ENCODE data around the gene MTERF2. TPM values are rescaled to one million over a fixed set of nuclear protein-coding genes. Genes with fewer than 3 reads are reported as not detected.

MTERF2 gene
- polyA plus RNA-seq, 3 donors: 0.54 to 1.2 (median 0.73) TPM

DNA sequence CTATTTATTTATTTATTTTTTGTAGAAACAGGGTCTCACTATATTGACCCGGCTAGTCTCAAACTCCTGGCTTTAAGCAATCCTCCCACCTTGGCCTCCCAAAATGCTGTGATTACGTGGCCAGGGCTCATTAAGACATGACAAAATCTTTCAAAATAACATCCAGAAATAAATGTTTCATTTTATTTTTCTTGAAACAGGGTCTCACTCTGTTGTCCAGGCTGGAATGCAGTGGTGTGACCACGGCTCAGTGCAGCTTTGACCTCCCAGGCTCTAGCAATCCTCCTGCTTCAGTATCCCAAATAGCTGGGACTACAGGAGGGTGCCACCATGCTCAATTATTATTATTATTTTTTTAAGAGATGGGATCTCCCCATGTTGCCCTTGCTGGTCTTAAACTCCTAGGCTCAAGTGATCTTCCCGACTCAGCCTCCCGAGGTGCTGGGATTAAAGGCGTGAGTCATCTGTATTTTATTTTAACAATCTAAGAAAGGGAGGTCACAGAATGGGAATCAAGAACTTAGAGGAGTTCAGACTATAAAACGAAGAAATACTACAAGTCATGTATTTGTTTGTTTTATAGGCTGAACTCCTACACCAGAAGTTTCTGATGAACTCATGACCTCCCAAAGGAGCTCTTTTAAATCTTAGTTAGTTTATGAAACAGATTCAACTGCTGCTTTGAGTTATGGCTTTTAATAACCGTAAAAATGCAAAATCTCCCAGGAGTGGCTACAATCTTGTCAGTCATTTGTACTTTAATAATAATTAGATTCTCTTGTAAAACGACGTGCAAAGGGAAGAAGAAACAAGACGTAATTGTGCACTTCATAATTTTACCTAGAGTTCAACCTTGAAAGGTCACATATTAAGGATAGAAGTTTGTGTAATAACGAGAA lies 33.3 kb downstream of the MTERF2 start:
- H3K9me3 Mint-ChIP-seq: peaks cover 5 to 24% (median 16%) of the 10 kb centered on the region in 7 donors
- H3K4me2 ChIP-seq (replicated peaks; ENCODE audit: extremely low read depth, low read length, poor library complexity, severe bottlenecking): no peak overlapping the region
- WGBS (ENCODE audit: insufficient coverage): 100% methylated on average over 2 of the region's 12 CpGs

DNA sequence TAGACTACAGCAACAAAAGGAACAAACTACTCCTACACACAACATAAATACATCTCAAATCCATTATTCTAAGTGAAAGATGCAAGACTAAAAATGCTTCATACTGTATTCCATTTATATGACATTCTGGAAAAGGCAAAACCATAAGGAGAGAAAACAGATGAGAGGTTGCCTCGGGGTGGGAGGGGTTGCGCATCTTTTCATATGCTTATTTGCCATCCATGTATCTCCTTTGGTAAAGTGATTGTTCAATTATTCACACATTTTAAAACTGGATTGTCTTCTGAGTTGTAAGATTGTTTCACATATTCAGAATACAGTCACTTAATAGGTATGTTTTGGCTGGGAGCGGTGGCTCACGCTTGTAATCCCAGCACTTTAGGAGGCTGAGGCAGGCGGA lies 36.4 kb downstream of the MTERF2 start:
- no peak overlapping the region for H2AFZ ChIP-seq (ENCODE audit: insufficient read depth, low read depth, low read length, poor library complexity, severe bottlenecking)
- H3K9me3 Mint-ChIP-seq: peaks cover 17 to 51% (median 39%) of the 10 kb centered on the region in 7 donors
- H3K36me3 Mint-ChIP-seq: peaks cover 0 to 9% of the 10 kb centered on the region in 2 donors
- peaks cover 66 to 95% (median 76%) of the 10 kb centered on the region in 3 donors for H3K27me3 Mint-ChIP-seq (ENCODE audit: low read depth in 3 of 3)
- no peak overlapping the region for H3K9ac ChIP-seq (ENCODE audit: insufficient read depth, low read length, poor library complexity, severe bottlenecking)
- no peak overlapping the region for H3K27ac Mint-ChIP-seq
- no peaks in the 10 kb centered on the region for H3K79me2 ChIP-seq (ENCODE audit: insufficient read depth, low read length)
- no peak overlapping the region for H3K4me2 ChIP-seq (replicated peaks; ENCODE audit: extremely low read depth, low read length, poor library complexity, severe bottlenecking)
- H3K4me3 Mint-ChIP-seq: peak overlapping the region in 1 of 2 donors; percentile 71
- TF ChIP-seq CTCF (IDR thresholded peaks at IDR 0.05): no peak
- H3K27me3 ChIP-seq (ENCODE audit: control insufficient read depth in 2 of 2, insufficient read depth in 2 of 2, low read length in 2 of 2): peaks cover 58 to 87% of the 10 kb centered on the region in 2 donors
- intact Hi-C loops (cut with micrococcal nuclease): no loop called here
- H3K27ac ChIP-seq (ENCODE audit: low read depth in 1 of 2, low read length in 2 of 2): no peak overlapping the region
- no peak overlapping the region for H3K4me3 ChIP-seq (replicated peaks in 1 of 3; ENCODE audit: low read depth in 2 of 3, low read length in 3 of 3)
- H3K9me3 ChIP-seq (replicated peaks in 1 of 2; ENCODE audit: control insufficient read depth in 1 of 2, insufficient read depth in 1 of 2, low read length in 2 of 2): peaks cover 25 to 37% of the 10 kb centered on the region in 2 donors
- peaks cover 7% of the 10 kb centered on the region for H3K4me1 Mint-ChIP-seq
- peaks cover 3 to 9% of the 10 kb centered on the region in 2 donors for H3K4me1 ChIP-seq (ENCODE audit: control insufficient read depth in 1 of 2, insufficient read depth in 2 of 2, low read length in 2 of 2)
- no CpG with 5 or more reads among the region's 5 CpGs for WGBS (ENCODE audit: insufficient coverage)
- no peak for DNase-seq
- H3K36me3 ChIP-seq (replicated peaks in 1 of 2; ENCODE audit: control insufficient read depth in 1 of 2, insufficient read depth in 2 of 2, low read length in 2 of 2): no peaks in the 10 kb centered on the region
- no peaks in the 10 kb centered on the region for H4K20me1 ChIP-seq (ENCODE audit: insufficient read depth, low read length)

More for the DNA sequence above, 33.3 kb downstream of the MTERF2 start:
- H3K27ac ChIP-seq (ENCODE audit: low read depth in 1 of 2, low read length in 2 of 2): no peak overlapping the region
- H3K4me1 ChIP-seq (ENCODE audit: control insufficient read depth in 1 of 2, insufficient read depth in 2 of 2, low read length in 2 of 2): peaks cover 10 to 28% of the 10 kb centered on the region in 2 donors
- intact Hi-C loops (cut with micrococcal nuclease): no loop called here
- H3K27me3 ChIP-seq (ENCODE audit: control insufficient read depth in 2 of 2, insufficient read depth in 2 of 2, low read length in 2 of 2): peaks cover 44 to 68% of the 10 kb centered on the region in 2 donors
- Mint-ChIP-seq H3K27ac (no peak overlapping the region), H3K4me1 (peaks cover 21% of the 10 kb centered on the region), H3K4me3 (peak overlapping the region in 1 of 2 donors; percentile 64), H3K27me3 (ENCODE audit: low read depth in 3 of 3) (peaks cover 57 to 87% (median 65%) of the 10 kb centered on the region in 3 donors), H3K36me3 (peaks cover 0 to 9% of the 10 kb centered on the region in 2 donors)
- no peak for TF ChIP-seq CTCF (IDR thresholded peaks at IDR 0.05)
- no peak overlapping the region for H2AFZ ChIP-seq (ENCODE audit: insufficient read depth, low read depth, low read length, poor library complexity, severe bottlenecking)
- peaks cover 8 to 15% of the 10 kb centered on the region in 2 donors for H3K9me3 ChIP-seq (replicated peaks in 1 of 2; ENCODE audit: control insufficient read depth in 1 of 2, insufficient read depth in 1 of 2, low read length in 2 of 2)
- H3K9ac ChIP-seq (ENCODE audit: insufficient read depth, low read length, poor library complexity, severe bottlenecking): no peak overlapping the region
- no peaks in the 10 kb centered on the region for H4K20me1 ChIP-seq (ENCODE audit: insufficient read depth, low read length)
- H3K4me3 ChIP-seq (replicated peaks in 1 of 3; ENCODE audit: low read depth in 2 of 3, low read length in 3 of 3): no peak overlapping the region
- H3K79me2 ChIP-seq (ENCODE audit: insufficient read depth, low read length): peaks cover 18% of the 10 kb centered on the region
- no peak for DNase-seq
- no peaks in the 10 kb centered on the region for H3K36me3 ChIP-seq (replicated peaks in 1 of 2; ENCODE audit: control insufficient read depth in 1 of 2, insufficient read depth in 2 of 2, low read length in 2 of 2)

Data from CD14-positive monocyte (primary cell).